Calu3 (cell line): ENCODE data around the gene ATP2A1. TPM values are rescaled to one million over a fixed set of nuclear protein-coding genes. Genes with fewer than 3 reads are reported as not detected.

Experiments used
- BruUV-seq: library from RNA; stranded (reverse); fragments of 400-500 nt; replicated peaks from 2 replicates; lab custom pipeline; 2021; lab: Mats Ljungman, UMichigan
- CTCF ChIA-PET: fragments of 300-600 bp; sonication (Branson Sonifier 250); formaldehyde crosslinking; loops from one replicate; lab custom pipeline; 2022; ENCODE audit warnings: antibody characterized with exemption; lab: Charles Lee
- DNase-seq: peaks from one replicate; pipeline ENCODE4 v3.0.0; 2022
- H3K27ac Mint-ChIP-seq: one replicate; pipeline ENCODE4 v1.8.0; 2022; ENCODE audit warnings: mixed read lengths; ENCODE audit not compliant: unreplicated experiment
- H3K27me3 Mint-ChIP-seq: one replicate; pipeline ENCODE4 v1.8.0; 2022; ENCODE audit warnings: mixed read lengths; ENCODE audit not compliant: unreplicated experiment
- H3K36me3 Mint-ChIP-seq: one replicate; pipeline ENCODE4 v1.8.0; 2022; ENCODE audit warnings: mild to moderate bottlenecking, moderate library complexity, mixed read lengths; ENCODE audit not compliant: insufficient read depth, unreplicated experiment
- H3K4me1 Mint-ChIP-seq: one replicate; pipeline ENCODE4 v1.8.0; 2022; ENCODE audit warnings: mild to moderate bottlenecking, low read depth, mixed read lengths; ENCODE audit not compliant: unreplicated experiment
- H3K4me3 Mint-ChIP-seq: one replicate; pipeline ENCODE4 v1.8.0; 2022; ENCODE audit warnings: mild to moderate bottlenecking, low read depth, moderate library complexity, mixed read lengths; ENCODE audit not compliant: unreplicated experiment
- H3K9me3 Mint-ChIP-seq: one replicate; pipeline ENCODE4 v1.8.0; 2022; ENCODE audit warnings: low read depth, mixed read lengths; ENCODE audit not compliant: unreplicated experiment
- CTCF ChIP-seq: fragments of 200-600 bp; IDR thresholded peaks from one replicate; pipeline ENCODE4 v1.8.0; 2022; ENCODE audit warnings: antibody characterized with exemption; ENCODE audit not compliant: unreplicated experiment
- intact Hi-C: fragments of 100-400 bp; cut with micrococcal nuclease; formaldehyde crosslinking; loops from one replicate; pipeline ENCODE4 v1.10.0; 2022; ENCODE audit not compliant: unreplicated experiment
- total RNA-seq: library from RNA; stranded (reverse); gene quantifications from 2 replicates; pipeline ENCODE4 v1.2.3, GENCODE V29; 2022

The ATP2A1 gene
- total RNA-seq, 1 experiment from 2014 or later = 5.7 TPM

- no TSS peak for BruUV-seq
- CTCF ChIA-PET = no interaction called here
- no peaks in the 10 kb centered on the region for H3K9me3 Mint-ChIP-seq
- H3K27me3 Mint-ChIP-seq = no peaks in the 10 kb centered on the region
- DNase-seq = no peak
- H3K4me3 Mint-ChIP-seq = no peak overlapping the region
- no peaks in the 10 kb centered on the region for H3K4me1 Mint-ChIP-seq
- no peak for TF ChIP-seq CTCF
- no peak overlapping the region for H3K27ac Mint-ChIP-seq
- peaks cover 29% of the 10 kb centered on the region for H3K36me3 Mint-ChIP-seq
- intact Hi-C loops = no loop called here
These were observed 26.5 kb downstream of the ATP2A1 start for GRCh38 chr16:28904828-28905227.

GRCh38 chr16:28905229-28905754, 27.0 kb downstream of the ATP2A1 start:
- H3K9me3 Mint-ChIP-seq = no peaks in the 10 kb centered on the region
- BruUV-seq = no TSS peak
- no peak overlapping the region for H3K27ac Mint-ChIP-seq
- intact Hi-C loops = no loop called here
- no peaks in the 10 kb centered on the region for H3K4me1 Mint-ChIP-seq
- CTCF ChIA-PET = no interaction called here
- H3K36me3 Mint-ChIP-seq = peaks cover 34% of the 10 kb centered on the region
- no peaks in the 10 kb centered on the region for H3K27me3 Mint-ChIP-seq
- no peak for DNase-seq
- TF ChIP-seq CTCF = no peak
- no peak overlapping the region for H3K4me3 Mint-ChIP-seq

GRCh38 chr16:28905800-28906372, 27.6 kb downstream of the ATP2A1 start:
- TF ChIP-seq CTCF = no peak
- intact Hi-C loops = no loop called here
- no peak for DNase-seq
- CTCF ChIA-PET = no interaction called here
- H3K4me1 Mint-ChIP-seq = no peaks in the 10 kb centered on the region
- H3K36me3 Mint-ChIP-seq = peaks cover 35% of the 10 kb centered on the region
- no peaks in the 10 kb centered on the region for H3K9me3 Mint-ChIP-seq
- H3K4me3 Mint-ChIP-seq = no peak overlapping the region
- H3K27me3 Mint-ChIP-seq = no peaks in the 10 kb centered on the region
- BruUV-seq = no TSS peak
- H3K27ac Mint-ChIP-seq = no peak overlapping the region

GRCh38 chr16:28910086-28911031, 32.1 kb downstream of the ATP2A1 start:
- CTCF ChIA-PET = interaction anchor here (0.5 kb wide), 1 partner anchor 1967 kb away, joined by 5 read pairs; no protein-coding TSS in a partner anchor
- no TSS peak for BruUV-seq
- H3K4me3 Mint-ChIP-seq = no peak overlapping the region
- intact Hi-C loops = no loop called here
- no peaks in the 10 kb centered on the region for H3K27me3 Mint-ChIP-seq
- H3K27ac Mint-ChIP-seq = no peak overlapping the region
- DNase-seq = peak; percentile 17
- no peaks in the 10 kb centered on the region for H3K9me3 Mint-ChIP-seq
- no peaks in the 10 kb centered on the region for H3K4me1 Mint-ChIP-seq
- no peak for TF ChIP-seq CTCF
- H3K36me3 Mint-ChIP-seq = peaks cover 54% of the 10 kb centered on the region
